Measurements from ENCODE around the gene SLC9A2. TPM values are rescaled to one million over a fixed set of nuclear protein-coding genes. Genes with fewer than 3 reads are reported as not detected.

Gene SLC9A2
- total and polyA plus RNA-seq, 2 of the 13 experiments (the other 11 are each of a cell fraction or from before 2014, with no cell fraction given): 0.02 TPM; not detected in 1

DNA sequence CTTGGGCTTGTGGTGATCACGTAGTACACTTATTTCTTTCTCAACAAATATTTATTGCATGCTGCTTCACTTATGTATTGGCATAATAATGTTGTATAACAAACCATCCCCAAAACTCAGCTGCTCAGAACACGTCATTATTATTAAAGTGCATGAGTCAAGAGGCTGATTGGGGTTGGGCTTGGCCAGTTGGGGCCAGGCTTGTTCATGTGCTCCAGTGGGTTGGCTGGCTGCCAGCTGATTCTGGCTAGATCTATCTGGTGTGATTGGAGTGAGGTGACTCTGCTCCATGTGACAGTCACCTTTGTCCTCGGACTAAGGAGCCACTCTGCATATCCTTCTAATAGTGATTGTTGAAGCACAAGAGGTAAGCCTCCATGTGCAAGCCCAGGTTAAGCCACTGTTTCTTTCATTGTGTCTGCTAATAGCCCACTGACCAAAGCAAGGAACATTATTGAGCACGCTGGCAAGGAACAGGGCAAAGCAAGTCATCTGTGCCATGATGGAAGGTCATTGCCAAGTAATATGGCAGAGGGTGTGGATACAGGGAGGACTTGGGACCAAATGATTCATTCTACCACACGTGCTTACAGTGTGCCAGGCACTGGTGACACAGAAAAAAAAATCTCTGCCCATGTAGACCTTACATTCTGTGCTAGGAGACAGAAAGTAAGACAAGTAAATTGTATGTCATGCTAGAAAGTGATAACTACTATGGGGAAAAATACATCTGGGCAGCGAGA is 79.2 kb downstream of the SLC9A2 start:
- BruUV-seq (replicated peaks): no TSS peak
- Histone ChIP-seq H3K4me3 (replicated peaks in 1 of 3; ENCODE audit: insufficient read depth in 1 of 3, low read depth in 2 of 3, low read length in 3 of 3) (no peak overlapping the region), H3K79me2 (ENCODE audit: insufficient read depth, low read length) (no peaks in the 10 kb centered on the region), H3K4me2 (ENCODE audit: low read depth, low read length) (no peak overlapping the region), H2AFZ (ENCODE audit: low read length) (no peak overlapping the region), H3K9me3 (ENCODE audit: low read length) (no peaks in the 10 kb centered on the region), H3K4me1 (ENCODE audit: insufficient read depth, low read length) (no peaks in the 10 kb centered on the region), H4K20me1 (ENCODE audit: insufficient read depth, low read length) (no peaks in the 10 kb centered on the region), H3K36me3 (replicated peaks in 1 of 2; ENCODE audit: control insufficient read depth in 1 of 2, insufficient read depth in 2 of 2, low read length in 2 of 2) (no peaks in the 10 kb centered on the region), H3K27ac (ENCODE audit: extremely low read length, insufficient read depth, low read length) (no peak overlapping the region), H3K27me3 (ENCODE audit: control insufficient read depth in 1 of 2, insufficient read depth in 2 of 2, low read length in 2 of 2) (peaks cover 0 to 2% of the 10 kb centered on the region in 2 experiments; a peak in 1 of 5 replicates), H3K9ac (ENCODE audit: insufficient read depth, low read depth, low read length) (no peak overlapping the region)
- 46% methylated on average over 6 of the region's 6 CpGs for WGBS (ENCODE audit: low lambda C conversion rate)
- TF ChIP-seq, protein P1, sequence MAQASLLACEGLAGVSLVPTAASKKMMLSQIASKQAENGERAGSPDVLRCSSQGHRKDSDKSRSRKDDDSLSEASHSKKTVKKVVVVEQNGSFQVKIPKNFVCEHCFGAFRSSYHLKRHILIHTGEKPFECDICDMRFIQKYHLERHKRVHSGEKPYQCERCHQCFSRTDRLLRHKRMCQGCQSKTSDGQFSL (CRISPR knock-in tag; IDR thresholded peaks at IDR 0.05): no peak
- TF ChIP-seq, protein P2, sequence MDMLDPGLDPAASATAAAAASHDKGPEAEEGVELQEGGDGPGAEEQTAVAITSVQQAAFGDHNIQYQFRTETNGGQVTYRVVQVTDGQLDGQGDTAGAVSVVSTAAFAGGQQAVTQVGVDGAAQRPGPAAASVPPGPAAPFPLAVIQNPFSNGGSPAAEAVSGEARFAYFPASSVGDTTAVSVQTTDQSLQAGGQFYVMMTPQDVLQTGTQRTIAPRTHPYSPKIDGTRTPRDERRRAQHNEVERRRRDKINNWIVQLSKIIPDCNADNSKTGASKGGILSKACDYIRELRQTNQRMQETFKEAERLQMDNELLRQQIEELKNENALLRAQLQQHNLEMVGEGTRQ (IDR thresholded peaks at IDR 0.05; ENCODE audit: low read depth, low read length): no peak
- TF ChIP-seq, protein P2 (CRISPR knock-in tag; IDR thresholded peaks at IDR 0.05; ENCODE audit: borderline replicate concordance): no peak
- TF ChIP-seq ZNF282 (IDR thresholded peaks at IDR 0.05; ENCODE audit: partially characterized antibody) (no peak), NAIF1 (CRISPR knock-in tag; IDR thresholded peaks at IDR 0.05; ENCODE audit: borderline replicate concordance) (no peak), ZNF446 (CRISPR knock-in tag; IDR thresholded peaks at IDR 0.05) (no peak), GATA4 (IDR thresholded peaks at IDR 0.05; ENCODE audit: borderline replicate concordance, low read depth) (no peak), ZNF263 (CRISPR knock-in tag; IDR thresholded peaks at IDR 0.05) (no peak), ZNF614 (CRISPR knock-in tag; IDR thresholded peaks at IDR 0.05; ENCODE audit: borderline replicate concordance) (no peak), ZNF136 (CRISPR knock-in tag; IDR thresholded peaks at IDR 0.05; ENCODE audit: low read depth) (no peak), FOXK2 (IDR thresholded peaks at IDR 0.05) (no peak)
- TF ChIP-seq, protein P3, sequence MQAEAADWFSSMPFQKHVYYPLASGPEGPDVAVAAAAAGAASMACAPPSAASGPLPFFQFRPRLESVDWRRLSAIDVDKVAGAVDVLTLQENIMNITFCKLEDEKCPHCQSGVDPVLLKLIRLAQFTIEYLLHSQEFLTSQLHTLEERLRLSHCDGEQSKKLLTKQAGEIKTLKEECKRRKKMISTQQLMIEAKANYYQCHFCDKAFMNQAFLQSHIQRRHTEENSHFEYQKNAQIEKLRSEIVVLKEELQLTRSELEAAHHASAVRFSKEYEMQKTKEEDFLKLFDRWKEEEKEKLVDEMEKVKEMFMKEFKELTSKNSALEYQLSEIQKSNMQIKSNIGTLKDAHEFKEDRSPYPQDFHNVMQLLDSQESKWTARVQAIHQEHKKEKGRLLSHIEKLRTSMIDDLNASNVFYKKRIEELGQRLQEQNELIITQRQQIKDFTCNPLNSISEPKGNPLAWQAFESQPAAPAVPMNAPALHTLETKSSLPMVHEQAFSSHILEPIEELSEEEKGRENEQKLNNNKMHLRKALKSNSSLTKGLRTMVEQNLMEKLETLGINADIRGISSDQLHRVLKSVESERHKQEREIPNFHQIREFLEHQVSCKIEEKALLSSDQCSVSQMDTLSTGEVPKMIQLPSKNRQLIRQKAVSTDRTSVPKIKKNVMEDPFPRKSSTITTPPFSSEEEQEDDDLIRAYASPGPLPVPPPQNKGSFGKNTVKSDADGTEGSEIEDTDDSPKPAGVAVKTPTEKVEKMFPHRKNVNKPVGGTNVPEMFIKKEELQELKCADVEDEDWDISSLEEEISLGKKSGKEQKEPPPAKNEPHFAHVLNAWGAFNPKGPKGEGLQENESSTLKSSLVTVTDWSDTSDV (CRISPR knock-in tag; IDR thresholded peaks at IDR 0.05): no peak
- TF ChIP-seq, protein P4, sequence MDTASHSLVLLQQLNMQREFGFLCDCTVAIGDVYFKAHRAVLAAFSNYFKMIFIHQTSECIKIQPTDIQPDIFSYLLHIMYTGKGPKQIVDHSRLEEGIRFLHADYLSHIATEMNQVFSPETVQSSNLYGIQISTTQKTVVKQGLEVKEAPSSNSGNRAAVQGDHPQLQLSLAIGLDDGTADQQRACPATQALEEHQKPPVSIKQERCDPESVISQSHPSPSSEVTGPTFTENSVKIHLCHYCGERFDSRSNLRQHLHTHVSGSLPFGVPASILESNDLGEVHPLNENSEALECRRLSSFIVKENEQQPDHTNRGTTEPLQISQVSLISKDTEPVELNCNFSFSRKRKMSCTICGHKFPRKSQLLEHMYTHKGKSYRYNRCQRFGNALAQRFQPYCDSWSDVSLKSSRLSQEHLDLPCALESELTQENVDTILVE (CRISPR knock-in tag; IDR thresholded peaks at IDR 0.05): no peak
- DNase-seq (ENCODE audit: low spot score): no peak
- in situ Hi-C loops (cut with HindIII; ENCODE audit: extremely low pct_ligation_motif_present, low pct_unique_long_range_greater_than_20kb): no loop called here
- ChIA-PET POLR2A (no interaction called here), CTCF (ENCODE audit: low intra/inter-chr PET ratio, low total read pairs) (no interaction called here)
- ATAC-seq: no peak
- intact Hi-C loops (cut with micrococcal nuclease; ENCODE audit: unreplicated experiment): no loop called here
- no peak for FAIRE-seq

All from HepG2 (cell line).